ENCODE measurements around the gene FBXO9.
"Not testable (repeated sequence)": the region's sequence is repeated elsewhere in the genome, so short reads cannot be mapped to it uniquely, and the experiment has no call there.

The FBXO9 gene

DNA sequence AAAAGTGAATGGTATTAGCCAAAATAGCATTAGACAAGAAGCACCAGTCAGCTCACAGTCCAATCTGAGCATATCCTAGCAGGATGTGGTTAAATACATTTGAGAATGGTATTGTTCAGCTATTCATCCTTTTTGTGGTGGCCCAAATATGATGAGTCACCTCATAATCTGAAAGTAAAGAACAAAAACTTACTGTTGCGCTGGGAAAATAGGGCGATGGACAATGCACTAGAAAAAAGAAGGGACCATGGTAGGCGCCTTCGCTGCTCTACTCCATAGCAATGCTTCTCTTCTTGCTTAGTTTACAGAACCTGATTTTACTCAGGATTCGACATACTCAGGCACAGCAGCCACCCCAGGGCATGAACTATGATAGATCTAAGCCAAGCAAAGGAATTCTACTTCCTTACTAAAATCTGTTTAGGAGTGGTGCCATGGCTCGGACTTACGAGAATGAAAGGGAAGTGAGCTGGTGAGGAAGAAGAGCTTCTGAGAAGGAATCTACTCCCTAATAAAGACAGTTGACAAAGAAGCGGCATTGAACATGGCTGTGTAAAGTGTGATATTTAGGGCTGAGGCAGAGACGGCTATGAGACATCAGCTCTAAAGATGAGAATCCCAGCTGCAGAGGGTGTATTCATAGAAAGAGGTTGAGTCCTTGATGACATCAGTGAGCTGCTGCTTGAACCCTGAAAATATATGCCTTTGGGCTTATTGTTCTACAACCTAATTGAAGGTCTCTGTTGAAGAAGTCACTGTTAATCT, 16.6 kb upstream of the FBXO9 start:
- DNase-seq = no peak

DNA sequence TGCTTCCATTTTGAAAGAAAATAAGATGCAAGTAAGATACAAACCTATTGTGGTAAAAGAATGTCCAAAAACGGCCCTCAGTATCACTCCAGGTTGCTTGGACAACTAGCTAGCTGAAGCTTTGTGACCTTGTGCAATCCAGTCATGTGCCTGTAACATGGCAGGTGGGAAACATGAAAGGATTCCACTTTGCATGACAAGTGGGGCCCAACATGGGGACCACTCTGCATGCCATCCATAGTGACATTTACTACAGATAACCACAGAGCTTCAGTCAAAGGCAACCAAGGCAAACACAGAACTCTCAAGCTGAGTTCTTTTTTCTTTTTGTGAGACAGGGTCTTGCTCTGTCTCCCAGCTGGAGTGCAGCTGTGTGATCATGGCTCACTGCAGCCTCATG, 15.8 kb upstream of the FBXO9 start:
- DNase-seq = no peak

DNA sequence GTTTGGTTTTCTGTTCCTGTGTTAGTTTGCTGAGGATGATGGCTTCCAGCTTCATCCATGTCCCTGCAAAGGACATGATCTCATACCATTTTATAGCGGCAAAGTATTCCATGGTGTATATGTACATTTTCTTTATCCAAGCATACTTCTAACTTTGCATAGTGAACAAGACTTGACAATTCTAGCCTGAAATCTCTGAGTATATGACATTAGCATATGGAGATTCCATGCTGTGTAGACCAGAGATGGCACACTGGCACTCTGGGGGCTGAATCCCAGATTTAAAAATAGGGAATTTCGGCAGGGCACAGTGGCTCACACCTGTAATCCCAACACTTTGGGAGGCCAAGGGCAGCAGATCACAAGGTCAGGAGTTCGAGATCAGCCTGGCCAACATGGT, 13.1 kb upstream of the FBXO9 start:
- not testable (repeated sequence) for DNase-seq

DNA sequence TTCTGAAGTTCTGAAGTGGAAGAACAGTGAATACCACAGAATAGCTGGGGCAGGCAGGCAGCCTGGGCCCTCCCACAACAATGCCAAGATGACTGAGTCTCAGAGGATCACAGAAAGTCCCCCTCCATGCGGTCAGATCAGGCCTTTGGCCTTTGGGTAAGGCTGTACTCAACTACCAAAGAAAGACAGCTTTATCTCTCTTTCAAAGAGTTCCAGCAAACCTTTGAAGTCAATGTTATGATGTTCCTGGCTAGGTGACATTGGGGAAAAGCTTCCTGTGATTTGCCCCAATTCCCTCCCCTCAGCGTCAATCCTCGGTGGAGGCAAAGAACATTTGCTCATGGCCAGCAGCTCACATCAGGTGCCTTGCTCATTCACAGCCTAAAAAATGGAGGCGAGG, 10.7 kb upstream of the FBXO9 start:
- no peak for DNase-seq

DNA sequence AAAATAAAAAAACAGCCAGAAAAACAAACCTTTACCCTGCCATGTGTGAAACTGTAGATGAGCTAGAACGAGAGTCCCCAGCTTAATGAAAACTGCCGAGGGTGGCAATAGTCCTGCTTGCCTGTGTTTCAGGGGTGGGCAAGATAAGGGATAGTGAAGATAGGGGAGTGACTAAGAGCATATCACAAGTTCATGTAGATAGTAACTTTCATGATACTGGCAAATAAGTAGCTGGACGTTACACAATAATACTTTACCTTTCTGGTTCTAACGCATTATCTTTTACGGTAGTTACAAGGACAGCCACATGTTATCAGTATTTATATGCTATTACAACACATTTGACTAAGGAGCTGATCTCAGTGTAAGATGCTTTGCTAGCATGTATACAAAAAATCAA, 9.3 kb upstream of the FBXO9 start:
- no peak for DNase-seq

DNA sequence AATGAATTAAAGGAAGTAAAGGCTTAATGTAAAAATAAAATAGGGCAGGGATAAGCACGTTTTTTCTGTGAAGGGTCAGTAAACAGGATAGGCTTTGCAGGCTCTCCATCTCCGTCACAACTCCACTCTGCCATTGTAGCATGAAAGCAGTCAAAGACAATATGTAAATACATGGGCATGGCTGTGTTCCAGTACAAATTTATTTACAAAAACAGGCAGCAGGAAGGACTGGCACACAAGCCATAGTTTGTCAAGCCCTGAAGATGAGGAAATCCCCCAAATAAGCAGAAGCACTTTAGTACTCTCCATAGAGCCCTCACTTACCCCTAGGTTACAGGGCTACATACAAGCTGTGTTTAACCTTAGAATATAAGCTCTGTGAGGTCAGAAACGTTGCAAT, 8.9 kb upstream of the FBXO9 start:
- no peak for DNase-seq

DNA sequence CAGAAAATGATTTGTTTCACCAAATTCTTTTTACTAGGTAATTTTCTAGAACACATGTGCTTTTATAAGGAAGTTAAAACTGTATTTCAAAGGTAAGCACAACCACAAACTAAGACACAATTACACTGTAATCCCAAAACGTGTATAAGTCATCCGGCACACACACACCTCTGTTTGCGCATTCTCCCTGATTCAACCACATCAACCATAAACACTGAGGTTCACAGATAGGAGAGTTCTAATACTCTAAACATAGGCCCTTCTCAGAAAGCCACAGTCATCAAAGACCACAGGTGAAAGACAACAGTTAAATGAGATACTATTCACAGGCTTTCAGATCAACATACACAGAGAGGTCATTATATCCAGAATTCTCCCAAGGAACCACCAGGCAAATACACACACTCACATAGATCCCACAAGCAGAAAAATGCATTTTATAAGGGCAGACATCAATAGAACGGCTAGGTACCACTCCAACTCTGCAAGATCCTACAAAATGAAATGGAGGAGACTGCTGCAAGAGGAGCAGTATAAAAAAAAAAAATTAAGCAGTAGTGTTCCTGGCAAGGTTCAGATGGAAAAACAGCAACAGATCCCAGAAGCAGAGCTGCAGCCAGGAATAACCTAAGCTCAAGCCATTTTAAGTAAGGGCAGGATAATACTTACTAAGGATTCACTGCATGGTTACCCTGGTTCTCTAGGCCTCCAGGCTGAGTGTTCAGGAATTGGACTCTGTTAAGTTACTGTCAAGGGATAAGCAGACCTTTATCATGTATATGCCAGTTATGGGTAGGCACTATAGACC, 6.6 kb upstream of the FBXO9 start:
- no peak for DNase-seq

DNA sequence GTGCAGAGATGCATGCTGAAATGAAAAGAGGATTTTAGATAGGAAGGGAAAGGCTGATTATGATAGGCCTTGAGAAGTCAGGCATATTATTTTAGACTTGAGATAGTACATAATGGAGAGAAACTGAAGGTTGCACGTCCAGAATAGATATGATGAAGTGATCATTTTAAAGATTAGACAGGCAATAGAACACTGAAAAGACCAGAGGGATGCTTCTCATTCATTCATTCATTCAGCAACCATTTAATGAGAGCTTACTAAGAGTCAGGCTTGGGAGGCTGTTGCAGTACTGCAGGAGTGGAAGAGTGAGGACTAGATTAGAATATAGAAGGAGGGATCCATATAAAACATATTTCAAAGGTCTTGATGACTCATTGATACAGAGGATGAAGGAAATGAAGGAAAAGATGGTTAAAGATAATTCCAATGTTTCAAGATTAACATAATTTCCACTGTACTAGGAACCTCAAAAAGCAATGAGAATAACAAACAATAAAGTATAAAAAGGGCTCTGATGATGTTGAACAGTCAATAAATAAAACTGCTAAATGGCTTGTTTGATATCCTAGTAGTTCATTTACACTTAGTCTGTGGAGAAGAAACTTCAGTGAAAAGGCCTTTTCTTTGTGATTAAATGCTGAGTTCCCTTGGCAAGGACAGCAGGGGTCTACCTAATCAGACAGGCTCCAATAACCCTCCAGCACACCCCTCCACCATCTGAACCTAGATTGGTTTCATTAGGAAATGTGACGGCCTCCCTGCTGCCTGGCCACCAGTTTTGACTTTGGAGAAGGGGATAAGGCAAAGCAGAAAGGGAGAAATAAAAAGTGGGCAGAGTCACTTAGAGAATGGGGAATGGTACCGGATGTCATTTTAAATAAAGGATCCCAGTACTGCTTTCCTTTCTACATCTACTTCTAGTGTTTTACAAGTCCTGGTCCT, 5.3 kb upstream of the FBXO9 start:
- DNase-seq = no peak

DNA sequence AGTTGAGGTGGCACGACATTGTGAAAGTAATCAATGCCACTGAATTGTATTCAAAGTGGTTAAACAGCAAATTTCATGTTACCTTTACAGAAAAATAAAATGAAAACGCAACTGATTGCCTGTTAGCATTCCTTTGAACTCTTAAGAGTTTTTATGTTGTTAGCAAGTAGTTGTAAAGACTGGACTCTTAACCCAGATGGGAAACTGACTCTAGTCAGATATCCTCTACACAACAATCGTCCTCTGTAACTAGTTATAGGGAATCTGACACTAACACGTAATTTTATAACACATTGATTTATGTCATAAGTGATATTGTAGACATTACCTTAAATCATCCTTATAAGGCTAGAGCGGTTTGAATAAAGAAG, 3.0 kb upstream of the FBXO9 start:
- DNase-seq = no peak

DNA sequence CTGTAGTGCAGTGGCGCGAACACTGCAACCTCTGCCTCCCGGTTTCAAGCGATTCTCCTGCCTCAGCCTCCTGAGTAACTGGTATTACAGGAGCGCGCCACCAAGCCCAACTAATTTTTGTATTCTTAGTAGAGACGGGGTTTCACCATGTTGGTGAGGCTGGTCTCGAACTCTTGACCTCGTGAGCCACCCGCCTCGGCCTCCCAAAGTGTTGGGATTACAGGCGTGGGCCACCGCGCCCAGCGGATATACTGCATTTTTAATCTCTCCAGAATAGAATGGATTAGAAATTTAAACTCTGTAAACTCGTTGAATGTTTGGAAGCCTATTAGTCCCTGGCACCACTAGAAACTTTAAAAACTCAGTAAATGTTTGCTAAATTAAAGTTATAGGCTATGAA, 949 bp upstream of the FBXO9 start:
- DNase-seq = not testable (repeated sequence)

DNA sequence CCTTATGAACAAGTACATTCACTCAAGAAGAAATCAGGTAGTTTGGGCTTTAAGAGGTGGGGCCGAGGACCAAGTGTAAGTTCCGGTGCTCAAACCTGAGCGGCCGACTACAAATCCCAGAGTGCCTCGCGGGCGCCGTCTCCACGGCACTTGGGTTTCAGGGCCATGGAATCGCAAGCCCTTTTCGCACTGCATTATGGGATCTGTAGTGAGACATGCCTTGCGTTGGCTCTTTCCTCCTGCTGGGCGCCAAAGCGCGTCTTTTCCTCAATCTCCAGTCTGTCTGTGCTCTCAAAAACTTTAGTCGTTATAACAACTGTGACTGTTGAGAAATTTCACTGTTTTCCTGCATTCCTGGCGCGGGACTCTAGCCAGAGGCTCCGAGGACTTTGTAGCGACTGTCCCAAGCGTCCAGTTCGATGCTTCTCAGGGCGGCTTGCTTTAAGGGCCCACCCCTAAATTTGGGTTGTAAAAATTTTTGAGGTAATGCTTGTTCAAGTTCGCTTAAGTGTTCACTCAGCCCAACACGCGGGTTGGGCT, 408 bp upstream of the FBXO9 start:
- DNase-seq = peak; percentile 69

DNA sequence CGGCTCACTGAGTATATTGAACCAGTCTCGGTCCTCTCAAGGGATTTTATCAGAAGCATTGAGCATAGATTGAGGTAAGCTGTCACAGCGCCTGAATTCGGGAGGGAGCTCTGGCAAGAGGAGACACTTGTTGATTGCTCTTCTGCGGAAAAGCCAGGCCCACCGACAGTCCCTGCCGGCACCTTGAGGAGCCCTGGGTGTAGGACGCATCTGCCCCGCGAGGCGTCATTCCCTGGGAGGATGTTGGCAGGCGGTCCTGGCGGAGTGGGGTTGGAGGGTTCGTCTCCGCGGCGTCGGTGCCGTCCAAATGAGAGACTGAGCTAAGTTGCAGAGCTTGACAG, 843 bp downstream of the FBXO9 start:
- DNase-seq = no peak

DNA sequence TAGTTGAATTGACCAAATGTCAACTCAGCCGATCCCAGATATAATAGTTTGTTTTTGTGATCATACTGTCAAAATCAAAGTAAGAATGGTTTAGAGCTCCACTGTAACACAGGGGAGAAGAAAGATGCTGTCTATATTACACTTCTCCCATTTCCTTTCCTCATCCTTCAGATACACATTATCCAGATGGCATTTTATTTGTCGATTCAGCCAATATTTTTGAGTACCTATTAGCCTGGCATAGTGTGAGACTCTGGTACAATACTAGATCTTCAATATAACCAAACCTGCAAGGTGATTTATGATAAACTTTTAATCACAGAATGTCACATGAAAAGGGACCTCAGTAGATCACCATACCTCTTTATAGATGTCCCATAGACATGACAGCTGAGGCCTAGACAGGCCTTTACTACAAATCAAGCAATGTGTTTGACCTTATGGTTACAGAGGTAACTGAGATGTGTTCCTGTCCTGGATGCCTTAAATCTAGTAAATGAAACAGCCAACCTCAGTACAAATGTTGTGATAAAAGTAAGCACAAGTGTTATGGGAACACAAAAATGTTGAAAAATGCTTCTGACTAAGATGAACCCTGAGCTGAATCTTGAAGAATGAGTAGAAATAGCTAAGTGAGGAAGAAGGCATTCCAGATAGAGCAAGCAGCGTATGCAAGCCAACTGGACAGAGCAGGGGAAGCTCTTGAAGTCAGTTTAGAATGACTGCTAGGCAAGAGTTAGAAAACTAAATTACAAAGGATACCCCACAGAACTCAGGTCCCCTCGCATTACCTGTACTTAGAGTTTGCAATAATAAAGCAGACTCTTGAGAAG, 1.9 kb downstream of the FBXO9 start:
- no peak for DNase-seq

DNA sequence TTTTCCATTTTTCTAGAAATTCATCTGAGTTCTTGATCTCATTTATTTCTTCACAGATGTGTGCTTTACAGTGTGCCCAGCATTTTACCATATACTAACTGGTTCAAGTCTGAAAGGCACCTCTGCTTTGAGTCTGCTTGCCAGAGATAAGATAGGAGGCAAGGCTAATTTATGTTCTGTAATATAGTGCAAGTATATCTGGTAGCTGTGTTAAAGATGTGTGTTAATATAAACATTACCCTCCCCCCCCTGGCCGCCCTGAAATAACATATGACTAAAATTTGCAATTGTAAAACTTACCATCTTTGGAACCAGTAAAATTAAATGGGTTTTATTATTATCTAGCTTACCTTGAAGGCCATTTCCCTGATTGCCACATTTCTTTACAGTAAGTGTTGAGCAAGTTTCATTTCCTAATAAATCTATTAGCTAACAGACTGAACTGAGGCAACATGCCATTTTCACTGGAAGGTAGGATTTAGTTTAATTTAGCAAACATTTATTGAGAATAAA, 2.7 kb downstream of the FBXO9 start:
- no peak for DNase-seq

DNA sequence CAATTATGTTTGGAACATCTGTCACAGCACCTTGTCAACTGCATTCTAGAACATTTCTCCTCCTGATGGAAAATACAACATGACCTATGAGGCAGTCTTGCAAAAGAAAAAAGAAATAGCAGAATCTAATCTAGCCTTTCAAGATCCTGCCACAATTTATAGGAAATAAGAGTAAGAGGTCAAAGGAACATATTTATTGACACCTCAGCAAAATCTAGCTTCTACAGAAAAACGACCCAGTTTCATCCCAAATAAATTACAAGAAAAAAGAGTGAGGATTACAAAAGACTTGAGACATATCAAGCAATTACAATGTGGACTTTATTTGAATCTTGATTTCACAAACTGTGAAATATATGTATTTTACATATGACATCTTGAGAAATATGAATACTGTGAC, 4.2 kb downstream of the FBXO9 start:
- DNase-seq = no peak

DNA sequence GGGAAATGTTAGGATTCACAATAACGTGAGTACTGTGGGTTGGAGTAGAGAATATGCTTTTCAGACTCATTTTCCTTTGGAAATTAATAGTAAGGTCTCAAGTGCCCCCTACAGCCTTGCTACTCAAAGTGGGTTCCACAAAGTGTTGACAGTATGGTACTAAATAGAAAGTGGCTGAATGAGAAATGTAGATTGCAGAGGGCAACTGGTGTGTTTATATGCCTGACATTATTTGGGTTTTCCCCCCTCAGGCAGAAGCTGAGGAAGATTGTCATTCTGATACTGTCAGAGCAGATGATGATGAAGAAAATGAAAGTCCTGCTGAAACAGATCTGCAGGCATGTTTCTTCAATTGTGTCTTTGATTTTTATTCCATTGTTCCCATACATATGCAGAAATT, 5.6 kb downstream of the FBXO9 start:
- no peak for DNase-seq

DNA sequence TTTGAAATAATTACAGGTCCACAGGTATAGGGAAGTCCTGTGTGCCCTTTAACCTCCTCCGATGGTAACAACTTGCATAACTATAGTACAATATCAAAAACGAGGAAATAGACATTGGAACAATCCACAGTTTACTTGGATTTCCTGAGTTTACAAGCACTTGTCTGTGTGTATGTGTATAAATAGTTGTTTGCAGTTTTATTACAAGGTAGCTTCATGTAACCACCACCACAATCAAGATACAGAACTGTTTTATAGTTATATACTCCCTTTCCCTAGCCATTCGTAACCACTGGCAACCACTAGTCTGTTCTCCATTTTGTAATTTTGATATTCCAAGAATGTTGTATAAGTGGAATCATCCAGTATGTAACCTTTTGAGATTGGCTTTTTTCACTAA, 9.1 kb downstream of the FBXO9 start:
- no peak for DNase-seq

DNA sequence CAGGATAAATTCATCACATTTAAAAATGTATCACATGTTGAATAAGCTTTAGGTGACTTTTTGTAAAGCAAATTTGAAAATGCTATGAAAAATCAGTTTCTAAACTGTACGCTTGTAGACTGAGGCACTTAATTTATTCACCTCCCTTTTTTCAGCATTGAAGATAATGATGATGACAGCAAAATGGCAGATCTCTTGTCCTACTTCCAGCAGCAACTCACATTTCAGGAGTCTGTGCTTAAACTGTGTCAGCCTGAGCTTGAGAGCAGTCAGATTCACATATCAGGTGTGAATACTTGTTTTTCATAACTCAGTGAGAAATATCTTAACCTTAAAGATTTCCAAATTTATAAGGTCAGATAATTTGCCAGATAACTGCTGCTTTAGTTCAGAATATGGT, 15.6 kb downstream of the FBXO9 start:
- no peak for DNase-seq

DNA sequence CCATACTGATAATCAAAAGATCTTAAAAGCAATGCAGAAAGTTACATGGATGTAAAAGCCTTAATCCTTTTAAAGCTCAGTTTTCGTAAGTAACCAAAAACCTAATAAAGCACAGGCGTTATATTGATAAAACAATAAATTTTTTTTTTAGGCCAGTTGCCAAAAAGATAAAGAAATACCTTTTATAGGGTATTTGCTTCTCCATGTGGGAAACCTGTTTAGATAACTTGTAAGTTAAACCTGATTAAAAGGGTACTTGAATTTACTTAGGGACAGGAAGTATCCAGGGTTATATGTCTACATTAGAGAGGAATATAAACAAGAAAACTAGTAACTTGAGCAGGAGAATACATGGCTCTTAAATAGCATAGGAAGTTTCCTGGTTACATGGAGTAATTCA, 21.1 kb downstream of the FBXO9 start:
- DNase-seq = no peak

DNA sequence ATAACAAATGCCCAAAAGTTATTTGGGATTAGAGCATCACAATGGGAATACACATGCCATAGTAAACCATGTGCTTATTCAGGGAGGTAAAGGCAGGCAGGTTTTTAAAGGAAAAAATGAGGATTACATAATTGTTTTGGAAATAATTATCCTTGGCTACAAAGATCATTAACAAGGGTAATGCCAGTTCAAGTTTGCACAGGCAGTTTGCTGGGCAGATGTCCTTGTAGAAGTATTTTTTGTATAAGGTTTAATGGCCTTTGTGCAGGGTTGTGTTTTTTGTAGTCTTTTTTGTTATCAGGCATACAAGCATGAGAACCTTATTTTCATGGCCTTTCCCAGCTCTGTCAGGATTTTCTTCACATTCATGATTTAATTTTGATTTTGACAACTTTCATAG, 24.7 kb downstream of the FBXO9 start:
- no peak for DNase-seq

DNA sequence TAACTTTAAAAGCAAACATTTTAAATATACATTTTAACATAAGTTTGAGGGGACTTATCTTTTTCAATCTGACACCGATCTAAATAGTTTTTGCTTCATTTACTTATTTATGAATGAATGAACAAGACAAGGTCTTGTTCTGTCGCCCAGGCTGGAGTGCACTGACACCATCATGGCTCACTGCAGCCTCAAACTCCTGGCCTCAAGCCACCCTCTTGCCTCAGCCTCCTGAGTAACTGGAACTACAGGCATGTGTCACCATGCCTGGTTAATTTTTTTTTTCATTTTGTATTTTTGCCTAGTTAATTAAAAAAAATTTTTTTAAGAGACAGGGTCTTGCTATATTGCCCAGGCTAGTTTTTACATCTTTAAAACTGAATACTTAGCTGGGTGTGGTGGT, 25.4 kb downstream of the FBXO9 start:
- no peak for DNase-seq

DNA sequence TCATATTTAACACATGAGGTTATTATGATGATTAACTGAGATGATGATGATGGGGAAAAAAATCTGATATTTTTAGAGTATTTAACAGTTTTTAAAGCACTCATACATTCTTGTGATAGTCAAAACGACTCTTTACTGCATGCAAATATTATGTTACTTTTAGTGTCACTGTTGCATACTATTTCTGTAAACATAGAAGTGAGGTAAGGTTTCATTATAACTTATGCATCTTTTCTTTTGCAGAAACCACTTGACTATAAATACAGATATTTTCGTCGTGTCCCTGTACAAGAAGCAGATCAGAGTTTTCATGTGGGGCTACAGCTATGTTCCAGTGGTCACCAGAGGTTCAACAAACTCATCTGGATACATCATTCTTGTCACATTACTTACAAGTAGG, 30.1 kb downstream of the FBXO9 start:
- DNase-seq = no peak

All from SIG-M5 (cell line).